ENCODE measurements around the gene PPIF.

Gene PPIF

DNA sequence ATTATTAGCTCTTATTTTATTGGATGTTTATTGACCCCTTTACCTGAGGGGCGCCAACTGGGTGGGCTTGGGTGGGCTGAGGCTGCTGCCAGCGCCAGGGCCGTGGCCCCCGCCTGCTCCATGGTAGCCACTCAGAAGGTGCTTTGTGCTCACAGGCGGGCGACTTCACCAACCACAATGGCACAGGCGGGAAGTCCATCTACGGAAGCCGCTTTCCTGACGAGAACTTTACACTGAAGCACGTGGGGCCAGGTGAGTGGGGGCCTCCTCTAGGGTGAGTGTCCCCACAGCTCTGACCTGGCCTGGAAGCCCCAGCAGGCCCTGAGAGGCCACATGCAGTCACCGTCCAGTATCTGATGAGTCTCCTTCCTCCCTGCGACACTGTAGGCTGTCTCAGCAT, 4.1 kb downstream of the PPIF start:
- Histone ChIP-seq H3K4me3 (replicated peaks; ENCODE audit: insufficient read depth, low read length) (no peak overlapping the region), H3K27ac (replicated peaks) (peak overlapping the region; percentile 73), H3K27me3 (ENCODE audit: insufficient read depth, poor library complexity, severe bottlenecking) (no peaks in the 10 kb centered on the region)
- no peak for TF ChIP-seq SPI1 (IDR thresholded peaks at IDR 0.05; ENCODE audit: borderline replicate concordance, low read depth)
- no peak for TF ChIP-seq GABPA (IDR thresholded peaks at IDR 0.05; ENCODE audit: low read depth)
- TF ChIP-seq, protein P1, sequence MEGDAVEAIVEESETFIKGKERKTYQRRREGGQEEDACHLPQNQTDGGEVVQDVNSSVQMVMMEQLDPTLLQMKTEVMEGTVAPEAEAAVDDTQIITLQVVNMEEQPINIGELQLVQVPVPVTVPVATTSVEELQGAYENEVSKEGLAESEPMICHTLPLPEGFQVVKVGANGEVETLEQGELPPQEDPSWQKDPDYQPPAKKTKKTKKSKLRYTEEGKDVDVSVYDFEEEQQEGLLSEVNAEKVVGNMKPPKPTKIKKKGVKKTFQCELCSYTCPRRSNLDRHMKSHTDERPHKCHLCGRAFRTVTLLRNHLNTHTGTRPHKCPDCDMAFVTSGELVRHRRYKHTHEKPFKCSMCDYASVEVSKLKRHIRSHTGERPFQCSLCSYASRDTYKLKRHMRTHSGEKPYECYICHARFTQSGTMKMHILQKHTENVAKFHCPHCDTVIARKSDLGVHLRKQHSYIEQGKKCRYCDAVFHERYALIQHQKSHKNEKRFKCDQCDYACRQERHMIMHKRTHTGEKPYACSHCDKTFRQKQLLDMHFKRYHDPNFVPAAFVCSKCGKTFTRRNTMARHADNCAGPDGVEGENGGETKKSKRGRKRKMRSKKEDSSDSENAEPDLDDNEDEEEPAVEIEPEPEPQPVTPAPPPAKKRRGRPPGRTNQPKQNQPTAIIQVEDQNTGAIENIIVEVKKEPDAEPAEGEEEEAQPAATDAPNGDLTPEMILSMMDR (IDR thresholded peaks at IDR 0.05; ENCODE audit: insufficient read depth, low read length): no peak
- no peak for TF ChIP-seq POLR2AphosphoS5 (IDR thresholded peaks at IDR 0.05; ENCODE audit: low read depth)
- TF ChIP-seq REST (IDR thresholded peaks at IDR 0.05; ENCODE audit: insufficient replicate concordance, low read depth): no peak
- no peak for DNase-seq (ENCODE audit: low read depth in 1 of 2, low spot score in 1 of 2)

GRCh38 chr10:79352035-79352877, 5.0 kb downstream of the PPIF start:
- TF ChIP-seq REST (IDR thresholded peaks at IDR 0.05; ENCODE audit: insufficient replicate concordance, low read depth): no peak
- TF ChIP-seq, protein P1 (IDR thresholded peaks at IDR 0.05; ENCODE audit: insufficient read depth, low read length): no peak
- TF ChIP-seq SPI1 (IDR thresholded peaks at IDR 0.05; ENCODE audit: borderline replicate concordance, low read depth): no peak
- no peak for TF ChIP-seq GABPA (IDR thresholded peaks at IDR 0.05; ENCODE audit: low read depth)
- TF ChIP-seq POLR2AphosphoS5 (IDR thresholded peaks at IDR 0.05; ENCODE audit: low read depth): no peak; the same call in 1 of the 2 replicates
- H3K27ac ChIP-seq (replicated peaks): peak overlapping the region; percentile 73
- H3K4me3 ChIP-seq (replicated peaks; ENCODE audit: insufficient read depth, low read length): no peak overlapping the region
- DNase-seq (ENCODE audit: low read depth in 1 of 2, low spot score in 1 of 2): no peak
- no peaks in the 10 kb centered on the region for H3K27me3 ChIP-seq (ENCODE audit: insufficient read depth, poor library complexity, severe bottlenecking)

- no peaks in the 10 kb centered on the region for H3K27me3 ChIP-seq (ENCODE audit: insufficient read depth, poor library complexity, severe bottlenecking)
- peak overlapping the region; percentile 73 for H3K27ac ChIP-seq (replicated peaks)
- TF ChIP-seq SPI1 (IDR thresholded peaks at IDR 0.05; ENCODE audit: borderline replicate concordance, low read depth): peak; percentile 62; the same call in 1 of the 2 replicates
- TF ChIP-seq POLR2AphosphoS5 (IDR thresholded peaks at IDR 0.05; ENCODE audit: low read depth): no peak
- peak in 1 of 2 experiments; percentile 74 for DNase-seq (ENCODE audit: low read depth in 1 of 2, low spot score in 1 of 2)
- no peak overlapping the region for H3K4me3 ChIP-seq (replicated peaks; ENCODE audit: insufficient read depth, low read length)
Measured at GRCh38 chr10:79353000-79353406, 5.7 kb downstream of the PPIF start.

- TF ChIP-seq, protein P1 (IDR thresholded peaks at IDR 0.05; ENCODE audit: insufficient read depth, low read length): no peak
- TF ChIP-seq GABPA (IDR thresholded peaks at IDR 0.05; ENCODE audit: low read depth) (no peak), POLR2AphosphoS5 (IDR thresholded peaks at IDR 0.05; ENCODE audit: low read depth) (peak; percentile 44; the same call in 1 of the 2 replicates)
- H3K27ac ChIP-seq (replicated peaks): peak overlapping the region; percentile 73
Measured at GRCh38 chr10:79353726-79354125, 6.5 kb downstream of the PPIF start.

More at GRCh38 chr10:79353726-79354125, 6.5 kb downstream of the PPIF start:
- no peaks in the 10 kb centered on the region for H3K27me3 ChIP-seq (ENCODE audit: insufficient read depth, poor library complexity, severe bottlenecking)
- DNase-seq (ENCODE audit: low read depth in 1 of 2, low spot score in 1 of 2): no peak
- no peak overlapping the region for H3K4me3 ChIP-seq (replicated peaks; ENCODE audit: insufficient read depth, low read length)

Data from HL-60 (cell line).